Ovary (tissue), 3 donors: ENCODE results near the gene SPIN1.

Experiments
- EP300 ChIP-seq: sonication (generic); formaldehyde crosslinking; IDR thresholded peaks from one replicate; pipeline ENCODE4 v1.6.1; 2017; ENCODE audit warnings: antibody characterized with exemption
- POLR2A ChIP-seq: fragments of 450-650 bp; IDR thresholded peaks from one replicate; pipeline ENCODE4 v1.6.1; 2017; ENCODE audit warnings: antibody characterized with exemption, mild to moderate bottlenecking, moderate library complexity
- TF ChIP-seq, protein P1 (sequence below), 3 donors: fragments of 450-650 bp in 2 of 3; fragments of 200-600 bp in 1 of 3; IDR thresholded peaks; one replicate each; pipeline versions ENCODE4 v1.5.1 to v1.8.0; 2016 to 2022; ENCODE audit warnings: antibody characterized with exemption in 3 of 3, mild to moderate bottlenecking in 1 of 3
- donor health status: DM: no; HTN: no; CAD: no.

DNA sequence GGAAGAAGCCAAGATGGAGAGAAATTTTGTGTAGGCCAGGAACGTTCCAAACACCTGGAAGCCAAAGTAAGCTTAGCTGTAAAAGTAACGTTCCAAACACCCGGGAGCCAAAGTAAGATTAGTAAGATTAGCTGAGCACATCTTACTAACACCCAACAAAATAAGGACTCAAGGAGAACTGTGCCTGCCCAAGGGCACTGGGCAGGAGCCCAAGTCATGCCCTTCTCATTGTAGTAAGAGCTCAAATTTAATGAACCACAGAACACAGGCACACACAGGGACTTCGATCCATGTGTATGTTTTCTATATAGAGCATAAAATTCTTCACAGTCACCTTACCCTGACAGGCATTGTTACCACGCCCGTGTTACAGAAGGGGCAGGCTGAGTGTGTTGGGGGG, 110.6 kb downstream of the SPIN1 start:
- no peak for TF ChIP-seq POLR2A
- TF ChIP-seq, protein P1, sequence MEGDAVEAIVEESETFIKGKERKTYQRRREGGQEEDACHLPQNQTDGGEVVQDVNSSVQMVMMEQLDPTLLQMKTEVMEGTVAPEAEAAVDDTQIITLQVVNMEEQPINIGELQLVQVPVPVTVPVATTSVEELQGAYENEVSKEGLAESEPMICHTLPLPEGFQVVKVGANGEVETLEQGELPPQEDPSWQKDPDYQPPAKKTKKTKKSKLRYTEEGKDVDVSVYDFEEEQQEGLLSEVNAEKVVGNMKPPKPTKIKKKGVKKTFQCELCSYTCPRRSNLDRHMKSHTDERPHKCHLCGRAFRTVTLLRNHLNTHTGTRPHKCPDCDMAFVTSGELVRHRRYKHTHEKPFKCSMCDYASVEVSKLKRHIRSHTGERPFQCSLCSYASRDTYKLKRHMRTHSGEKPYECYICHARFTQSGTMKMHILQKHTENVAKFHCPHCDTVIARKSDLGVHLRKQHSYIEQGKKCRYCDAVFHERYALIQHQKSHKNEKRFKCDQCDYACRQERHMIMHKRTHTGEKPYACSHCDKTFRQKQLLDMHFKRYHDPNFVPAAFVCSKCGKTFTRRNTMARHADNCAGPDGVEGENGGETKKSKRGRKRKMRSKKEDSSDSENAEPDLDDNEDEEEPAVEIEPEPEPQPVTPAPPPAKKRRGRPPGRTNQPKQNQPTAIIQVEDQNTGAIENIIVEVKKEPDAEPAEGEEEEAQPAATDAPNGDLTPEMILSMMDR (IDR thresholded peaks at IDR 0.05): no peak
- TF ChIP-seq EP300: no peak
